Endometrial microvascular endothelial cells (primary cell): ENCODE data around the gene HTT-AS. TPM values are rescaled to one million over a fixed set of nuclear protein-coding genes. Genes with fewer than 3 reads are reported as not detected.

ENCODE experiments used
- total RNA-seq: library from RNA; depleted of rRNA; stranded (reverse); fragments of >200 nt; gene quantifications from one replicate; pipeline ENCODE4 v1.2.3, GENCODE V29; 2015; ENCODE audit errors: inconsistent ontology term

HTT-AS gene
- total RNA-seq, 1 donor from 2014 or later: not detected

Other genes starting within 250 kb of the HTT-AS start
- gene ADD1, start 230.7 kb downstream of the HTT-AS start, total RNA-seq: 182 TPM
- 36.1 TPM for gene NOP14, start 111.1 kb downstream of the HTT-AS start, total RNA-seq
- gene GRK4, start 111.0 kb downstream of the HTT-AS start, total RNA-seq: 1.7 TPM
- 36.3 TPM for gene HTT, start 143 bp upstream of the HTT-AS start, total RNA-seq
- not detected for gene MSANTD1, start 174.6 kb upstream of the HTT-AS start, total RNA-seq
- 38.2 TPM for gene RGS12, start 218.5 kb upstream of the HTT-AS start, total RNA-seq